T-helper 22 cell (primary cell): Measurements from ENCODE around the gene NPL.

Experiments
- DNase-seq: peaks from one replicate; pipeline ENCODE4 v3.0.0-alpha.2; 2020; ENCODE audit warnings: low read depth

The NPL gene

GRCh38 chr1:182789138-182790076 lies at the start of gene NPL:
TSS of gene NPL (plus strand) at chr1:182789773. CDS start at chr1:182794372, 4,599 bp downstream.
- peak; percentile 78 for DNase-seq

GRCh38 chr1:182740120-182740519 lies 49.5 kb upstream of the NPL start:
- no peak for DNase-seq

GRCh38 chr1:182742780-182743179 lies 46.8 kb upstream of the NPL start:
- DNase-seq: no peak

- DNase-seq: no peak
Observed at GRCh38 chr1:182752077-182752988, 37.2 kb upstream of the NPL start.

- no peak for DNase-seq
Observed at GRCh38 chr1:182754087-182754486, 35.5 kb upstream of the NPL start.

- DNase-seq: no peak
Observed at GRCh38 chr1:182754543-182755314, 34.8 kb upstream of the NPL start.

- no peak for DNase-seq
Observed at GRCh38 chr1:182755632-182756031, 33.9 kb upstream of the NPL start.

GRCh38 chr1:182756423-182756822 lies 33.1 kb upstream of the NPL start:
- DNase-seq: no peak

GRCh38 chr1:182761396-182762395 lies 27.9 kb upstream of the NPL start:
- no peak for DNase-seq

GRCh38 chr1:182762536-182762935 lies 27.0 kb upstream of the NPL start:
- no peak for DNase-seq

- no peak for DNase-seq
Observed at GRCh38 chr1:182764029-182764727, 25.4 kb upstream of the NPL start.

- DNase-seq: no peak
Observed at GRCh38 chr1:182765391-182765790, 24.2 kb upstream of the NPL start.

- no peak for DNase-seq
Observed at GRCh38 chr1:182766050-182766449, 23.5 kb upstream of the NPL start.

- no peak for DNase-seq
Observed at GRCh38 chr1:182766881-182767645, 22.5 kb upstream of the NPL start.

- no peak for DNase-seq
Observed at GRCh38 chr1:182768963-182769362, 20.6 kb upstream of the NPL start.

- no peak for DNase-seq
Observed at GRCh38 chr1:182770232-182770631, 19.3 kb upstream of the NPL start.

- DNase-seq: no peak
Observed at GRCh38 chr1:182771187-182771984, 18.2 kb upstream of the NPL start.

GRCh38 chr1:182777386-182777785 lies 12.2 kb upstream of the NPL start:
- no peak for DNase-seq
